PFSK-1 (cell line): ENCODE data around the gene ADAMTS16.

Experiments used
- FOXP2 ChIP-seq: optimal IDR thresholded peaks from 2 replicates; pipeline ENCODE3; 2011; ENCODE audit warnings: borderline replicate concordance, control low read depth, inconsistent platforms; ENCODE audit not compliant: insufficient read depth; ENCODE audit errors: extremely low read length, extremely low read depth
- POLR2AphosphoS5 ChIP-seq: IDR thresholded peaks from 2 replicates; pipeline ENCODE4 v1.6.1; 2012; ENCODE audit warnings: low read depth, mild to moderate bottlenecking, control low read depth, low read length, moderate library complexity
- REST ChIP-seq, 2 experiments: IDR thresholded peaks; 2 replicates each; pipeline versions ENCODE4 v1.6.1 to v1.8.0; 2011 to 2012; ENCODE audit warnings: low read depth in 2 of 2, low read length in 2 of 2, control low read depth in 1 of 2, inconsistent platforms in 1 of 2, mild to moderate bottlenecking in 1 of 2, moderate library complexity in 1 of 2; ENCODE audit not compliant: insufficient read depth in 1 of 2
- SIN3A ChIP-seq: IDR thresholded peaks from 2 replicates; pipeline ENCODE4 v1.6.1; 2012; ENCODE audit warnings: mild to moderate bottlenecking, low read length, moderate library complexity, borderline replicate concordance; ENCODE audit not compliant: insufficient read depth
- TAF1 ChIP-seq: IDR thresholded peaks from 2 replicates; pipeline ENCODE4 v1.6.1; 2012; ENCODE audit warnings: low read length, control low read depth, borderline replicate concordance; ENCODE audit not compliant: insufficient read depth

ADAMTS16 gene

GRCh38 chr5:5144441-5144840, 4.3 kb downstream of the ADAMTS16 start:
- no peak for TF ChIP-seq SIN3A
- TF ChIP-seq POLR2AphosphoS5, result no peak
- no peak for TF ChIP-seq REST (IDR thresholded peaks at IDR 0.05; ENCODE audit: insufficient read depth in 1 of 2, low read depth in 2 of 2, low read length in 2 of 2)
- no peak for TF ChIP-seq FOXP2
- no peak for TF ChIP-seq TAF1

- TF ChIP-seq TAF1, result no peak
- TF ChIP-seq FOXP2, result no peak
- TF ChIP-seq POLR2AphosphoS5, result no peak
- TF ChIP-seq REST (IDR thresholded peaks at IDR 0.05; ENCODE audit: insufficient read depth in 1 of 2, low read depth in 2 of 2, low read length in 2 of 2), result no peak
- TF ChIP-seq SIN3A, result no peak
Observed at GRCh38 chr5:5145651-5146529, 5.8 kb downstream of the ADAMTS16 start.

- no peak for TF ChIP-seq TAF1
- no peak for TF ChIP-seq POLR2AphosphoS5
- TF ChIP-seq SIN3A, result no peak
- no peak for TF ChIP-seq REST (IDR thresholded peaks at IDR 0.05; ENCODE audit: insufficient read depth in 1 of 2, low read depth in 2 of 2, low read length in 2 of 2)
- TF ChIP-seq FOXP2, result no peak
Observed at GRCh38 chr5:5146530-5147160, 6.5 kb downstream of the ADAMTS16 start.

- TF ChIP-seq REST (IDR thresholded peaks at IDR 0.05; ENCODE audit: insufficient read depth in 1 of 2, low read depth in 2 of 2, low read length in 2 of 2), result no peak
- no peak for TF ChIP-seq SIN3A
- TF ChIP-seq FOXP2, result no peak
- no peak for TF ChIP-seq TAF1
- no peak for TF ChIP-seq POLR2AphosphoS5
Observed at GRCh38 chr5:5149154-5149553, 9.0 kb downstream of the ADAMTS16 start.
